ENCODE data around the gene CD247. TPM values are rescaled to one million over a fixed set of nuclear protein-coding genes. Genes with fewer than 3 reads are reported as not detected.

Gene CD247
- total and polyA plus RNA-seq, 10 of the 15 experiments (the other 5 are each of a cell fraction or from before 2014, with no cell fraction given), result 0.10 to 0.77 (median 0.30) TPM

DNA sequence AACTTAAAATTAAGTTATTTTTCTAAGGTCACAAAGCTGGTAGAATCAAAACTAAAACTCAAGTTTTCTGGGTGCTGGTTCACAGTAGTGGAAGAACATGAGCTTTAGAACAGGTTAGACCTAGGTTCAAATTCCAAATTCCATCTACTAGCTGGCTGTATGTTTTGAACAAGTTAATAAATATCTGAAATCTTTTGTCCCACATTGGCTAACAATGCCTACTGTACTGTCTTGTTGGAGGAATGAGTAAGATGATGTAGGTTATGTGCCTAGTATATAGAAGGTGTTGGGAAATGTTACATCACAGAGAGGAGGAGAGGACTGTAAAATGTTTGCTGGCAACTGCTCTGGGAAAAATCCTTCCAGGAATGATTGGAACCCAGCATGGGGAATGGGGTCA, 14.0 kb upstream of the CD247 start:
- H3K4me3 ChIP-seq, result no peak overlapping the region
- ChIA-PET CTCF (interaction anchor here (0.8 to 4.9 kb wide), 32 partner anchors 8 to 623 kb away, joined by 3 to 72 read pairs (median 7); partner anchors contain the start of genes CD247 and CREG1), SMC1A (ENCODE audit: uncharacterized antibody, unreplicated experiment) (interaction anchor here (0.8 to 4.0 kb wide), 16 partner anchors 14 to 474 kb away, joined by 3 to 34 read pairs (median 6); partner anchors contain the start of gene CD247), RAD21 (ENCODE audit: unreplicated experiment) (interaction anchor here (0.9 to 4.6 kb wide), 12 partner anchors 68 to 471 kb away, joined by 3 to 38 read pairs (median 6); no protein-coding TSS in a partner anchor), POLR2A (no interaction called here)
- BruUV-seq (replicated peaks), result no TSS peak
- no peak for FAIRE-seq
- no peaks in the 10 kb centered on the region for H3K36me3 ChIP-seq (ENCODE audit: control insufficient read depth in 2 of 2, insufficient read depth in 2 of 2, low read length in 1 of 2)
- TF ChIP-seq, protein P1, sequence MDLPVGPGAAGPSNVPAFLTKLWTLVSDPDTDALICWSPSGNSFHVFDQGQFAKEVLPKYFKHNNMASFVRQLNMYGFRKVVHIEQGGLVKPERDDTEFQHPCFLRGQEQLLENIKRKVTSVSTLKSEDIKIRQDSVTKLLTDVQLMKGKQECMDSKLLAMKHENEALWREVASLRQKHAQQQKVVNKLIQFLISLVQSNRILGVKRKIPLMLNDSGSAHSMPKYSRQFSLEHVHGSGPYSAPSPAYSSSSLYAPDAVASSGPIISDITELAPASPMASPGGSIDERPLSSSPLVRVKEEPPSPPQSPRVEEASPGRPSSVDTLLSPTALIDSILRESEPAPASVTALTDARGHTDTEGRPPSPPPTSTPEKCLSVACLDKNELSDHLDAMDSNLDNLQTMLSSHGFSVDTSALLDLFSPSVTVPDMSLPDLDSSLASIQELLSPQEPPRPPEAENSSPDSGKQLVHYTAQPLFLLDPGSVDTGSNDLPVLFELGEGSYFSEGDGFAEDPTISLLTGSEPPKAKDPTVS (IDR thresholded peaks at IDR 0.05; ENCODE audit: low read depth, low read length), result no peak
- H3K4me2 ChIP-seq (ENCODE audit: control insufficient read depth, insufficient read depth), result no peak overlapping the region
- no peak overlapping the region for H2AFZ ChIP-seq (ENCODE audit: control insufficient read depth, low read depth, low read length)
- H4K20me1 ChIP-seq (ENCODE audit: control insufficient read depth, insufficient read depth), result no peaks in the 10 kb centered on the region
- ATAC-seq, result no peak
- in situ Hi-C loops (cut with MboI) (no loop called here), intact Hi-C loops (cut with micrococcal nuclease; ENCODE audit: unreplicated experiment) (loop anchor here (2.0 to 10.0 kb wide), 4 partner anchors 75 to 618 kb away; no protein-coding TSS in a partner anchor)
- no peaks in the 10 kb centered on the region for H3K4me1 ChIP-seq (ENCODE audit: control insufficient read depth, insufficient read depth, low read length)
- no peak overlapping the region for H3K27ac ChIP-seq (ENCODE audit: control insufficient read depth, insufficient read depth)
- no peaks in the 10 kb centered on the region for H3K9me3 ChIP-seq (replicated peaks; ENCODE audit: control insufficient read depth, insufficient read depth, low read length)
- no peak overlapping the region for H3K9ac ChIP-seq (ENCODE audit: control insufficient read depth, insufficient read depth, low read length)
- H3K79me2 ChIP-seq (ENCODE audit: control insufficient read depth, insufficient read depth, low read length), result no peaks in the 10 kb centered on the region
- no peaks in the 10 kb centered on the region for H3K27me3 ChIP-seq (replicated peaks in 1 of 2; ENCODE audit: control insufficient read depth in 2 of 2, insufficient read depth in 2 of 2, low read length in 1 of 2)
- no peak for DNase-seq (ENCODE audit: low read depth, low spot score)

DNA sequence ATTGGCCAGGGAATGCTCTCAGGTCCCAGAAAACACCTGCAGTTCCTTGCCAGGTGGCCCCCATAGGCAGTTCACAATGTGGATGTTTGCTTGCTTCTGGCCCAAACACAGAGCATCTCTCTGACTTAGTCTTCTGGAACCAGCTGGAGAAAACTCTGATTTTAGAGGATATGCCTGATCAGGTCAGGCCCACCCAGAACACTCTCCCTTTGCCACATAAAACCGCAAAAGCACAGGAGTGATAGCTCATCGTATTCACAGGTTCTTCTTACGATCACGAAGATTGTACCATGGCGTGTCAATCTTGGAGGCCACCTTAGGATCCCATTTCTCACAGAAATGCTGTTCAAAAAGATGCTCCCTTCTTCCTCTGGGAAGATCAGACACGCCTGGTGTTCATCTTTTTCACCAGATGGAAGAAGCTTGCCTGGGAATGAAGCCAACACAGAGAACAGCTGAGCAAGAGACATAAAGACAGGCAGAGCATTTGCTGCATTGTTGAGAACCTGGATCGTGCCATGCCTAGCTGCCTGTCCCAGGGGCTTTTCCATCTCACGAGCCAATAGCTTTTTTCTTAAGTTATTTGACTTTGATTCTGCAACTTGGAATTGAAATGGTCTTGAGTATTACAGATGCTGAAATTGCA, 11.6 kb upstream of the CD247 start:
- Histone ChIP-seq H3K27me3 (replicated peaks in 1 of 2; ENCODE audit: control insufficient read depth in 2 of 2, insufficient read depth in 2 of 2, low read length in 1 of 2) (no peaks in the 10 kb centered on the region), H3K4me2 (ENCODE audit: control insufficient read depth, insufficient read depth) (no peak overlapping the region), H3K36me3 (ENCODE audit: control insufficient read depth in 2 of 2, insufficient read depth in 2 of 2, low read length in 1 of 2) (no peaks in the 10 kb centered on the region), H3K9me3 (replicated peaks; ENCODE audit: control insufficient read depth, insufficient read depth, low read length) (no peaks in the 10 kb centered on the region), H3K27ac (ENCODE audit: control insufficient read depth, insufficient read depth) (no peak overlapping the region), H3K4me1 (ENCODE audit: control insufficient read depth, insufficient read depth, low read length) (no peaks in the 10 kb centered on the region), H3K9ac (ENCODE audit: control insufficient read depth, insufficient read depth, low read length) (no peak overlapping the region), H2AFZ (ENCODE audit: control insufficient read depth, low read depth, low read length) (no peak overlapping the region), H3K79me2 (ENCODE audit: control insufficient read depth, insufficient read depth, low read length) (no peaks in the 10 kb centered on the region), H4K20me1 (ENCODE audit: control insufficient read depth, insufficient read depth) (no peaks in the 10 kb centered on the region), H3K4me3 (no peak overlapping the region)
- intact Hi-C loops (cut with micrococcal nuclease; ENCODE audit: unreplicated experiment) (loop anchor here (5.0 to 10.0 kb wide), 3 partner anchors 73 to 615 kb away; no protein-coding TSS in a partner anchor), in situ Hi-C loops (cut with MboI) (no loop called here)
- WGBS (ENCODE audit: insufficient coverage, insufficient replicate concordance, low lambda C conversion rate, missing lambda C conversion rate), result 66% methylated on average over 8 of the region's 8 CpGs
- ATAC-seq (no peak), DNase-seq (ENCODE audit: low read depth, low spot score) (no peak), FAIRE-seq (no peak)
- no TSS peak for BruUV-seq (replicated peaks)
- SMC1A ChIA-PET (ENCODE audit: uncharacterized antibody, unreplicated experiment), result interaction anchor here (0.8 to 1.2 kb wide), 7 partner anchors 10 to 128 kb away, joined by 3 to 5 read pairs (median 3); no protein-coding TSS in a partner anchor
- RAD21 ChIA-PET (ENCODE audit: unreplicated experiment), result interaction anchor here (0.7 to 1.5 kb wide), 2 partner anchors 10 to 158 kb away, joined by 3 to 4 read pairs; no protein-coding TSS in a partner anchor
- TF ChIP-seq NR2C2 (IDR thresholded peaks at IDR 0.05; ENCODE audit: borderline replicate concordance, control insufficient read depth, insufficient read length, low read depth) (no peak), SREBF1 (IDR thresholded peaks at IDR 0.05; ENCODE audit: low read length) (no peak), ZBED1 (IDR thresholded peaks at IDR 0.05; ENCODE audit: borderline replicate concordance) (no peak)
- CTCF ChIA-PET, result interaction anchor here (0.6 to 4.1 kb wide), 13 partner anchors 10 to 468 kb away, joined by 3 to 18 read pairs (median 4); no protein-coding TSS in a partner anchor
- POLR2A ChIA-PET, result interaction anchor here (0.6 kb wide), 1 partner anchor 367 kb away, joined by 6 read pairs; no protein-coding TSS in a partner anchor
